ENCODE results near the gene ADARB2.
"Not testable (repeated sequence)": the region's sequence is repeated elsewhere in the genome, so short reads cannot be mapped to it uniquely, and the experiment has no call there.

The ADARB2 gene

DNA sequence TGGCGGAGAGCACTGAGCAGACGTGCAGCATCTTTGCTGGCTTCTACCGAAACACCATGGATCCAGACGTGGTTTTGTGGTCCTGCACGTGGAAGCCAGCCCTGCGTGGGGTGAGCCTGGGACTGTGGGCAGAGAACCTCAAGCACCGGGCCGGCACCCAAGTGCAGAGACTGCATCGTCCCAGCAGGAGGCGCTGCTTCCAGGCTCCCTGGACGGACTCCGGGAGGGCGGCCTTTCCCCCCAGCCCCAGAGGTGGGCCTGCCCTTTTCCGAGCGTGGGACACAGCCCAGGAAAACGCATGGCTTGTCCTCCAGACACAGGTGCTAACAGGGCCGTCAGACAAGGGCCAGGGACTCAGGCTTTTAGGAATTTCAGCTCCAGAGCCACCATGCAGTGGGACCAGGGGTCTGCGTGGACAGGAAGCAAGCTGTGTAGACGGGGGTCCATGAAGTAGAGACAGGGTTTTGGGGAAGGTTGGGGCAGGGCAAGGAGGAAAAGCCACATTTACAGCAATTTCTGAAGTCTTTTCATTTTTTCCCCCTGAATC lies 377.2 kb downstream of the ADARB2 start:
- no peak for DNase-seq

GRCh38 chr10:1359626-1359955 lies 377.7 kb downstream of the ADARB2 start:
- DNase-seq = no peak

DNA sequence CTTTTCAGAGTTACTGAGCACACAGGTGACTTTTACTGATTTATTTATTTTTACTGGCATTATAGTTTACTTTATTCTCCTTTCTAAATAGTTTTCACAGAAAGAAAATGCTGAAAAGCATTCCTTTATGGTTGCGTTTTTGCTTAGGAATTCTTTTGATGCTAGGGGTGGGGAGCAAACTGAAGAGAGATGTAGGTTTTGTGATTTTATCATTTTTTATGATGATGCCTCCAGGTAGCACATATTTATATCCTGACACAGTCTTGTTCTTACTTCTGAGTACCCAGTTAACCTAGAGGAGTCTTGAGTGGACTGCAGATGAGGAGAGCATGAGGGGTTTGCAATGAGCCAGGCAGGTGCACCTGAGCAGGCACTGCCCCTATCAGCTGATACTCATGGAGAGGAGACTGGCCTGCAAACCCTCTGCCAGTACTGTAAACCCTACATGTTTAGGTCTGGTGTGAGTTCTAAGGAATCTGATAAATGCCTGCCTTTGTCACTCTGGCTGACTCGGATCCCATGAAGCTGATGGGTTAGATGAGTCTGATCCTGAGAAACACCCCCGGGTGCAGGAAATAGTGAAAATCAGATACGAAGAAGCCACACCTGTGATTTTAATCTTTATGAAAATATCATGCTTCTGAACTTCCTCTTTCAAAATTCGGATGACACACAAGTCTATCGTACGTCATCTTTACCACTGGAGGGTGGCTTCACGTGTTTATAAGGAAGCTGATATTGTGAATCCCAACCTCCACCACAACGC lies 378.3 kb downstream of the ADARB2 start:
- DNase-seq = peak; percentile 3

- no peak for DNase-seq
These were observed 379.2 kb downstream of the ADARB2 start for GRCh38 chr10:1358147-1358546.

DNA sequence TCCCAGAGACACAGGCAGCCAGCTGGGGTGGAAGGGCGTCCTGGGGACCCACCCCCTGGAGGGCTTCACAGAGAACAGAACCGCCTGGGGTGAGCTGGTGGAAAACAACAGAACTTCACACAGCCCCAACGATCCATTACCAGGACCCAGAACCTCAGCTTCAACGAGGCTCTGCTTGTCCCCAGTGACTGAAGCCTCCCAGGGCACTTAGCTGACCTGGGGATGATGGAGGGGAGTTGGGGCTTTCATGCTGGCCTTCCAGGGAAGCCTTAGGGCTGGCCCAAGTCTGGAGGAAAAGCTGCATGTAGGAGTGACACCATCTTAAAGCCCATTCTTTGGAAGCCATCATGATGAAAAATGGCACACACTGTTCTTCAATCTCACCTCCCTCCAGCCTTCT lies 381.0 kb downstream of the ADARB2 start:
- DNase-seq = no peak

DNA sequence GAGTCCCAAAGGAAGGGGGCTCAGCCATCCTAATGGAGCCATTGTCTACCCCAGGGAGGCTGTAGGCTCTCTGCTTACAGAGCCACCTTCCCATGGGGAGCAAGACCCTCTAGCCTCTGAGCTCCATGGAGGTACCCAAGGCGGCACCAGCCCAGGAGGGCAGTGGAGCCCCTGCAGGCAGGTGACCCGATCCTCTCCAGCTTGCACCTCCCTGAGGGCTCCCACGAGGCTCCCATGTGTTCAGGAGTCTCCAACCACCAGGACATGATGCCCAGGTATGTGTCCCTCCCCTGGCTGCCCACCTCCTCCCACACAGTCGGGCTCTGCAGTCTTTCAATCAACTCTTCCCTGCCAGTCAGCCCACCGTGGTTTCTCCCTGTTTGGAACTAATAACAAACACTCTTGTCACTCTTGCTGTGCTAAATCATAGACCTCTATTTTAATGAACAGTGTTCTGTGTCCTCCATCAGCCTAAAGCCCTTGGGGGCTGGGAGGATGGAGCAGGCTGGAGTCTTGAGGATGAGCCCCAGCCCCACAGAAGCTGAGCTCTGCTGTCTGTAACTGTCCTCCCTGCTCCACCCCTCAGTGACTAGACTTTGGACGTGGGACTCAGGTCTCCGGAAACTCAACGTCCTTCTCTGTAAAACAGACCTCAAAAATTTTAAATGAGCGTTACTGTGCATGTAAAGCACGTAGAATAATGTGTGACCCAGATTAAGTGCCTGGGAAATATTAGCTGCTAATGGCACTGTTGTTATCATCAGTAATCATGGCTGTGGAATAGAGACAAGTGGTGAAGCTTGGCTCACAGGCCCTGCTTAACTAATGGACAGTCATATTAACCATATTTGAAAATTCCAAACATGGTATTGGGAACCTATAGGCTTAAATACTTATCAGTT lies 382.3 kb downstream of the ADARB2 start:
- no peak for DNase-seq

DNA sequence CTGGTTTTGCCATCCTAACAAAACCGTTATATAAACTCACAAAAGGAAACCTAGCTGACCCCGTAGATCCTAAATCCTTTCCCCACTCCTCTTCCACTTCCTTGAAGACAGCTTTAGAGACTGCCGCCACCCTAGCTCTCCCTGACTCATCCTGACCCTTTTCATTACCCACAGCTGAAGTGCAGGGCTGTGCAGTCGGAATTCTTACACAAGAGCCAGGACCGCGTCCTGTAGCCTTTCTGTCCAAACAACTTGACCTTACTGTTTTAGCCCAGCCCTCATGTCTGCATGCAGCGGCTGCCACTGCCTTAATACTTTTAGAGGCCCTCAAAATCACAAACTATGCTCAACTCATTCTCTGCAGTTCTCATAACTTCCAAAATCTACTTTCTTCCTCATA lies 385.0 kb downstream of the ADARB2 start:
- DNase-seq = not testable (repeated sequence)

- no peak for DNase-seq
These were observed 388.6 kb downstream of the ADARB2 start for GRCh38 chr10:1348773-1349050.

DNA sequence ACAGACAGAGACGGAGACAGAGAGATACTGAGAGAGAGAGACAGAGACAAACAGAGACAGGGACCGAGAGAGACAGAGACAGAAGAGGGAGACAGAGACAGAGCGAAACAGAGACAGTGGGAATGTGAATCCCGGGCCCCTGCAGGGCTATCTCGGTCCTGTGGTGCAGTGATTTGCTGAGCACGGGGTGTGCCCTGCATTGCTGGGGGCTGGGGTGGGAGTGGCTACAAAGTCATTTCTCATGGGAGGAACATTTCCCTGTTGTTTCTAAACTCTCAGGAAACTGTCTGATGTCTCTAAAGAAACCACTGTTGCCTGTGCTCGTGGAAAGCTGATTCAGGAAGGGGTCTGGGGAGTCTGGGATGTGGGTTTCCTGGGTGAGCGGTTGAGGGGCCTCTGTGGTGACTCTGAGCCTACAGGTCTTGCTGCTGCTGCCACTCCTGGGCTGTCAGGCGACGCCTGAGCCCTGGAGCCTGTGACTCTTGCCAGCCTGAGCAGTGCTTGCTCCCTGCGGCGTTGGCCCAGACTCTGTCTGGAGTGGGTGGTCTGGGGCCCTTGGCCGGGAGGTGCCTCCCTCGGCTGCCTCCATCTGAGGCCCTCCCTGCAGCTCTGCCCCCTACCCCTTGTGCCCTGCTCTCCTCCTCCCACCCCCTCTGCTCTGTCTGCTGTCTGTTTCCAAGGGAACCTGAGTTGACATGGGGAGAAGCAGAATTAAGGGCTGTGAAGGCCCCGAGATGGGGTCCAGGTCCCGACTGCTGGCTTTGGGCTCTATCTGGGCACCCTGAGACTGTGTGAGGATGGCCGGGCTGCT lies 389.2 kb downstream of the ADARB2 start:
- no peak for DNase-seq

GRCh38 chr10:1347525-1347924 lies 389.8 kb downstream of the ADARB2 start:
- DNase-seq = no peak

DNA sequence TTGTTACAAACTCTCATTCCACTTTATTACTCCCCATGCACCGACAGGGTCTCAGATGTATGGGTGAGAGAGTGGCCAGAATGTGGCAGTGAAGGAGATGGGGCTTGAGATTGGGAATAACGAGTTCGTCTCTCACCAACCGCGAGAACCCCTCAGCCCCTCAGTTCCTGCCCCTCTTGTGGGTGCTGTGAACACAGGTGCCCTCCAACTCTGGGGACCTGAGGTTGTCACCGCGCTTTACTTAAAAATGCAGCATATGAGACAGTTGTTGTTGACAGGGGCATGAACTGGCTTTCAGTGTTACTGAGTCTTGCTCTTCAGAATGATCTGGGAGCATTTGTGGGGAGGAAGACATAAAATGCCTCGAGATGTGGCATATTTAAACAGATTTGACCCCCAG lies 391.1 kb downstream of the ADARB2 start:
- DNase-seq = no peak

DNA sequence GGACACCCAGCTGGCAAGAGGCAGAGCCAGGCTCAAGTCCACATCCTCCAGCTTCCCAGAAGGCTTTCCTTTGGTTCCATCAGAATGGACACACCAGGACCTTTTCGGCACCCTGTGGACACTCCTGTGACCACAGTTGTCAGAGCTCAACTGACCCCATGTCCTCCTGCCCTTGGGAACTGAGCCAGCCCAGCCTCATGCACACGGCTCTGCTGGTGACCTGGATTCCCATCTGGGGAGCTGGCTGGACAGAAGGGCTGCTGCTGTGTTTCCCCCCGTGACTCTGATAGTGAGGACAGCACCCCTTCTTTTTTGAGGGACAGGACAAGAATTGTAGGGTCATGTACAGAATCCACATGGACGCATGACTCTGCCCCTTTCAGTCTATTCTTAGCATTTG lies 392.0 kb downstream of the ADARB2 start:
- DNase-seq = no peak

- DNase-seq = no peak
These were observed 392.5 kb downstream of the ADARB2 start for GRCh38 chr10:1344846-1345245.

GRCh38 chr10:1344408-1344807 lies 392.9 kb downstream of the ADARB2 start:
- no peak for DNase-seq

GRCh38 chr10:1343176-1343575 lies 394.1 kb downstream of the ADARB2 start:
- DNase-seq = no peak

DNA sequence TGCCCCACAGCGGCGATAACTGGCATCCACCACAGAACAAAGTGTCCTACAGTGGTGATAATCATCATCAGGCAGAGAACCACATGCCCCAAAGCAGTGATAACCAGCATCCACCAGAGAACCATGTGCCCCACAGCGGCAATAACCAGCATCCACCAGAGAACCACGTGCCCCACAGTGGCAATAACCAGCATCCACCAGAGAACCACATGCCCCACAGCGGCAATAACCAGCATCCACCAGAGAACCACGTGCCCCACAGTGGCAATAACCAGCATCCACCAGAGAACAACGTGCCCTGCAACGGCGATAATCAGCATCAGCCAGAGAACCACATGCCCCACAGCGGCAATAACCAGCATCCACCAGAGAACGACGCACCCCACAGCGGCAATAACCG lies 396.3 kb downstream of the ADARB2 start:
- DNase-seq = not testable (repeated sequence)

DNA sequence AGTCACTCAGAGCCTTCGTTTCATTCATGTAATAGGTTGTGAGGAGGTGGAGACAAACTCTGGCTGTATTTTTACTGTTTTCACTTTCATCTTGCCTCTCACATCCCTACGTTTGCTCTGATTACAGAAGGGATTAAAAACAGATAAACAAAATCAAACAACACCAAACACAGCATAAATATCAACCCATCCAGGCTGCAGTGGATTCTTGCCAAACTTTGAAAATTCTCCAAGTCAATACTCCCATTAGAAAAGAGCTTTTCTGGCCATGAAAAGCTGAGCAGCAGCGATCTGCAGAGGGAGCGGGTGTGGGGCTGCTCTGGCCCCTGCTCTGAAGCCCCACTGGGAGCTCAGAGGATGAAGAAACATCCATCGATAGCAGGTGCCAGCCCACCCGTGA lies 397.9 kb downstream of the ADARB2 start:
- DNase-seq = no peak

DNA sequence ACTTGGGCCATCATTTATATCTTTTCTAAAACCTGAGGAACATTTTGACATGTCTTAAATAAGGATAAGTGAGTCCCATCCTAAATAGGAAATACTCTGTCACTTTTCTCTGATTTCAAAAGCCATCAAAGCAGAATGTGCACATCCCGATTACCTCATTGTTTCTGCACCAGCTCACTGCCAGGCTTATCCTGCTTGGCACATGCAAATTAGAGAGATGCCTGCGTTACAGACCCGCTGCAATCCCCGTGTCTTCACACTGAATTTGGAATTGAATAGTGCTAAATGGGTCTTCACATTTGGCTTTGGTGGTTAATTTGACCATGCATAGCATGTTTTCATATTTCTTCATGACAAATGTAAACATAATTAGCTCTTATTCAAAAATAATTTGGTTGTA lies 401.7 kb downstream of the ADARB2 start:
- no peak for DNase-seq

- no peak for DNase-seq
These were observed 403.3 kb downstream of the ADARB2 start for GRCh38 chr10:1333981-1334380.

GRCh38 chr10:1331560-1331959 lies 405.8 kb downstream of the ADARB2 start:
- no peak for DNase-seq

GRCh38 chr10:1329622-1330021 lies 407.7 kb downstream of the ADARB2 start:
- DNase-seq = no peak

GRCh38 chr10:1328981-1329614 lies 408.2 kb downstream of the ADARB2 start:
- DNase-seq = no peak

All from CD4-positive, alpha-beta T cell treated with Interleukin-12 subunit alpha and Interleukin-12 subunit beta, for 1 hour (primary cell).